ENCODE results near the gene AGPAT3. TPM values are rescaled to one million over a fixed set of nuclear protein-coding genes. Genes with fewer than 3 reads are reported as not detected.

The AGPAT3 gene
- total RNA-seq, 1 donor from 2014 or later: 57.7 TPM

DNA sequence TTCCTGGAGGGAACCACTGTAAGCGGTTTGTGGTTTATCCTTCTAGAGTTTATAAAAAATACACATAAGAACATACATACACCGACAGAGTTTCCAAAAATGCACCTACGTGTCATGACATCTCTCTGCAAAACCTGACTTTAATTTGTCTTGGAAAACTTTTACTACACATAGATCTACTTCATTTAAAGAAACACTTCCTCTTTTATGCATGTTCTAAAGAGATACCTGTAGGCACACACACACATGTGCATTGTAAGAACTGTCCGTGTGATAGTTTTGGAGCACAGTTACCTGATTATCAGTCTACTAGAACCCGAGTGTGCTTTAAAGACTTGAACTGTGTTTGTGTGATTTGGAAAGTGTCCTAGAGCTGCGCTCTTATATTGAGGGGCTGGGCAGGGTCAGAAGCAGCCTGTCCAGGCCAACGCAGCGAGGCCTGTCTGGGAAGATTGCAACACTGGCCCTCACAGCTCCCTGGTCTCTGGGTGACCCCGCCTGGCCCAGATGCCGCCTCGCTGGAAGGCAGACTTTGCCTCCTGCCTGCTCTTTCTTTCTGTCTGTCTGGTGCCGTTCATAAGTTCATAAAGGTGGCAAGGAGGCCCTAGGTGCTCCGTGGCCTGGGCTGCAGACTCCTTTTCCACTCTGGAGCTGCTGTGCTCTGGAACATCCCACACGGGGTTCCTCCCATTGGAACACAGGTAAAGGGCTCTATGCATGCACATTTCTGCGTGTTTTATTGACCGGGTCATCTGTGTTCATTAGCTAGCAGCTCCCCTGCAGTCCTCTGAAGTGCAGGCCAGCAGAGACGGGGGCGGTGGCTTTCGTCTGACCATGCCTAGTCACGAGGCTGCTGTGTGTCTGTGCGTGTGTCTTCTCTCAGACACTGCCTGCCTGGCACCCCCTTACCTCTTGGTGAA, 46.3 kb downstream of the AGPAT3 start:
- H3K4me1 Mint-ChIP-seq: peaks cover 22% of the 10 kb centered on the region
- TF ChIP-seq, protein P1, sequence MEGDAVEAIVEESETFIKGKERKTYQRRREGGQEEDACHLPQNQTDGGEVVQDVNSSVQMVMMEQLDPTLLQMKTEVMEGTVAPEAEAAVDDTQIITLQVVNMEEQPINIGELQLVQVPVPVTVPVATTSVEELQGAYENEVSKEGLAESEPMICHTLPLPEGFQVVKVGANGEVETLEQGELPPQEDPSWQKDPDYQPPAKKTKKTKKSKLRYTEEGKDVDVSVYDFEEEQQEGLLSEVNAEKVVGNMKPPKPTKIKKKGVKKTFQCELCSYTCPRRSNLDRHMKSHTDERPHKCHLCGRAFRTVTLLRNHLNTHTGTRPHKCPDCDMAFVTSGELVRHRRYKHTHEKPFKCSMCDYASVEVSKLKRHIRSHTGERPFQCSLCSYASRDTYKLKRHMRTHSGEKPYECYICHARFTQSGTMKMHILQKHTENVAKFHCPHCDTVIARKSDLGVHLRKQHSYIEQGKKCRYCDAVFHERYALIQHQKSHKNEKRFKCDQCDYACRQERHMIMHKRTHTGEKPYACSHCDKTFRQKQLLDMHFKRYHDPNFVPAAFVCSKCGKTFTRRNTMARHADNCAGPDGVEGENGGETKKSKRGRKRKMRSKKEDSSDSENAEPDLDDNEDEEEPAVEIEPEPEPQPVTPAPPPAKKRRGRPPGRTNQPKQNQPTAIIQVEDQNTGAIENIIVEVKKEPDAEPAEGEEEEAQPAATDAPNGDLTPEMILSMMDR (IDR thresholded peaks at IDR 0.05): no peak
- ChIA-PET CTCF (no interaction called here), POLR2A (no interaction called here)
- peaks cover 28% of the 10 kb centered on the region for H3K36me3 Mint-ChIP-seq (ENCODE audit: low read depth)
- ATAC-seq (ENCODE audit: low read depth) (no peak), DNase-seq (no peak)
- intact Hi-C loops (cut with micrococcal nuclease): no loop called here
- H3K27me3 Mint-ChIP-seq: no peaks in the 10 kb centered on the region
- H3K9me3 Mint-ChIP-seq: peaks cover 9% of the 10 kb centered on the region
- no peak overlapping the region for H3K4me3 Mint-ChIP-seq
- H3K27ac Mint-ChIP-seq: no peak overlapping the region

DNA sequence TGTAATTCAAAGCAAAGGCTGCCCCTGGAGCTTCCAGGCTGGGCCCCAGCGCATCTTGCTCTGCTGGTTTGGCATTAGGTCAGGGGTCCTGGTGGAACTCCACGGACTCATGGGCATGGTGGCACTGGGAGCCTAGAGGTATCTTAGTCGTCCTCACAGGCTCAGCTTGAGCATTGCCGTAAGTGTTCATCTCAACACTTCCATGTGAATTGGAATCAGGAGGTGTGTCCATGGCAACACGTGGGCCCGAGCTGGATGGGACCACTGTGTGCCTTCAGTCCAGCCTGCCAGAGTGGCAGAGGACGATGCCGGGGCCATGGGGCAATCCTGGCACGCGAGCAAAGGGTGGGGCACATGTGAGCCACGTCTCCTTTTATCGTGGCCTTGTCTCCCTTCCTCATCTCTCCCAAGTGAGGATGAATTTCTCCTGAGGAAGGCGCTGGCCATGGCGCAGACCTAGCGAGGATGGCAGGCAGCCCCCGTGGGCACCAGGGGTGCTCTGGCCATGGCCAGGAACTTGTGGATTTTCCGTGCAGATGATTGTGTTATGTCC, 47.0 kb downstream of the AGPAT3 start:
- H3K36me3 Mint-ChIP-seq (ENCODE audit: low read depth): peaks cover 26% of the 10 kb centered on the region
- ChIA-PET POLR2A (no interaction called here), CTCF (no interaction called here)
- intact Hi-C loops (cut with micrococcal nuclease): no loop called here
- TF ChIP-seq, protein P1 (IDR thresholded peaks at IDR 0.05): no peak
- no peak for DNase-seq
- no peak overlapping the region for H3K27ac Mint-ChIP-seq
- H3K4me3 Mint-ChIP-seq: no peak overlapping the region
- no peaks in the 10 kb centered on the region for H3K27me3 Mint-ChIP-seq
- H3K4me1 Mint-ChIP-seq: peaks cover 29% of the 10 kb centered on the region
- peaks cover 9% of the 10 kb centered on the region for H3K9me3 Mint-ChIP-seq
- no peak for ATAC-seq (ENCODE audit: low read depth)

DNA sequence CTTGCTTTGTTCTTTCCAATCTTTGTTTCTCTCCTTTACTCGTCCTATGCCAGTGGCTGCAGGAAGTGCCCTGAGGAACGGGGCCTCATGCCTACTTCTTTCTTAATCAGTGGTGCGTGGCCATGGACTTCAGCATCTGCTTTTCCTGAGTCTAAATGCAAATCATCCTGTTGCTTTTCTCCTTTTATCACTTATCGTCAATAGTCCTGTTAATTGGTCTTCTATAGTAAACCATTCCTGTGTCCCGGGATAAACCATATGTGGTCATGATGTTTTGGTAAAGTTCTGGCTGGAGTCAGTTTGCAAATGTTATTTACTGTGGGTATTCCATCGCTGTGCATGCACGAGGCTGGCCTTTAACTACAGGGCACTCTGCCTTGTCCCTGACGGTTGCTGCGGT, 47.5 kb downstream of the AGPAT3 start:
- Mint-ChIP-seq H3K4me3 (no peak overlapping the region), H3K27ac (no peak overlapping the region), H3K27me3 (no peaks in the 10 kb centered on the region), H3K4me1 (peaks cover 34% of the 10 kb centered on the region), H3K9me3 (peaks cover 9% of the 10 kb centered on the region), H3K36me3 (ENCODE audit: low read depth) (peaks cover 26% of the 10 kb centered on the region)
- TF ChIP-seq, protein P1 (IDR thresholded peaks at IDR 0.05): no peak
- intact Hi-C loops (cut with micrococcal nuclease): no loop called here
- ATAC-seq (ENCODE audit: low read depth) (no peak), DNase-seq (no peak)
- ChIA-PET CTCF (no interaction called here), POLR2A (no interaction called here)

DNA sequence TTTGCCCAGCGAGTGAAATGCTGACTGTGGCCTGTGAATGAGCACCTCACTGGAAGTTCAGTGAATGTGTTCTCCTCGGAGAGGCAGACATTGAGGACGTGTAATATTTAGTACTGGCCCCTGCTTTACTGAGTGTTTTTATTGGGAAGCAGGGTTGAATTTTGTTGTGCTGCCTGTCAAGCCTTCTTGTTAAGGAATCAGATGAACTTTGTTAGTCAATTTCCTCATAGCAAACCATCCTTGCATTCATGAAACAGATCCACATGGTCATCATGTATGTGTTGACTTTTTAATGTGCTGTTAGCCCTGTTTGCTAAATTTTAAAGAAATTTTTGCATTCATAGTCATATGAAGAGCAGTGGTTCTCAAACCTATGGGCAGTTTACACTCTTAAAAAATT, 47.9 kb downstream of the AGPAT3 start:
- no peak overlapping the region for H3K4me3 Mint-ChIP-seq
- ChIA-PET POLR2A (no interaction called here), CTCF (no interaction called here)
- TF ChIP-seq, protein P1 (IDR thresholded peaks at IDR 0.05): no peak
- peaks cover 35% of the 10 kb centered on the region for H3K4me1 Mint-ChIP-seq
- H3K27ac Mint-ChIP-seq: no peak overlapping the region
- DNase-seq (no peak), ATAC-seq (ENCODE audit: low read depth) (no peak)
- no peaks in the 10 kb centered on the region for H3K27me3 Mint-ChIP-seq
- H3K9me3 Mint-ChIP-seq: peaks cover 9% of the 10 kb centered on the region
- peaks cover 22% of the 10 kb centered on the region for H3K36me3 Mint-ChIP-seq (ENCODE audit: low read depth)
- intact Hi-C loops (cut with micrococcal nuclease): no loop called here

DNA sequence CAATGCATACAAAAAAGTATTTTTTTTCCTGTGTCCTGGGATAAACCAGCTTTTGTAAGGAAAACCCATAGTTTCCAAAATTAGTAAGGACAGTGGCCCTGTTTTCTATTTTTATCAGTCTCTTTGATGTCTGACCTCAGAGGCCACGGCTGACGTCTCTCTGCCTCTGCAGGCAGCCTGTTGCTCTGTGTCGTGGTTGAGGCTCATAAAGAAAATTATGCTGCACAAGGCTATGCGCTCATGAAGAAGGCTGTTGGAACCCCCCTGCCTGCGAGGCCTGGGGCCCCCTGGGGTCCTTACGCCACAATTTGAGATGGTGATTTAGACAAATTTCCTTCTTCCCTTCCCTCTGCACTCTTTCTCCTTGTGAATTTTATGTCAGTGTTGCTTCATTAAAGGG, 48.9 kb downstream of the AGPAT3 start:
- ChIA-PET POLR2A (interaction anchor here (0.6 kb wide), 1 partner anchor 10 kb away, joined by 4 read pairs; no protein-coding TSS in a partner anchor), CTCF (no interaction called here)
- peaks cover 19% of the 10 kb centered on the region for H3K36me3 Mint-ChIP-seq (ENCODE audit: low read depth)
- no peak for DNase-seq
- H3K4me3 Mint-ChIP-seq: no peak overlapping the region
- H3K4me1 Mint-ChIP-seq: peaks cover 43% of the 10 kb centered on the region
- no peak overlapping the region for H3K27ac Mint-ChIP-seq
- TF ChIP-seq, protein P1 (IDR thresholded peaks at IDR 0.05): no peak
- ATAC-seq (ENCODE audit: low read depth): no peak
- H3K9me3 Mint-ChIP-seq: peaks cover 9% of the 10 kb centered on the region
- no peaks in the 10 kb centered on the region for H3K27me3 Mint-ChIP-seq
- intact Hi-C loops (cut with micrococcal nuclease): no loop called here

Data from activated B cell treated with CpG ODN at 0.5 μM for 24 hours (primary cell).